Endodermal cell (in vitro differentiated cells): ENCODE measurements around the gene PTPRR. TPM values are rescaled to one million over a fixed set of nuclear protein-coding genes. Genes with fewer than 3 reads are reported as not detected.

Experiments
- DNase-seq: peaks from one replicate; pipeline ENCODE4 v3.0.0-alpha.2; 2017
- H3K27ac ChIP-seq: 2 replicates; pipeline ENCODE4 v1.5.1; 2013; ENCODE audit warnings: mild to moderate bottlenecking, low read depth, low read length, moderate library complexity
- H3K27me3 ChIP-seq: 2 replicates; pipeline ENCODE4 v1.6.1; 2013; ENCODE audit warnings: mild to moderate bottlenecking, low read length, moderate library complexity; ENCODE audit not compliant: insufficient read depth, control insufficient read depth, poor library complexity, severe bottlenecking
- H3K36me3 ChIP-seq: 2 replicates; pipeline ENCODE4 v1.7.0; 2013; ENCODE audit warnings: mild to moderate bottlenecking, low read length, moderate library complexity; ENCODE audit not compliant: control insufficient read depth, insufficient read depth
- H3K4me1 ChIP-seq: one replicate; pipeline ENCODE4 v1.7.0; 2013; ENCODE audit warnings: low read length; ENCODE audit not compliant: control insufficient read depth, insufficient read depth
- H3K4me3 ChIP-seq: 2 replicates; pipeline ENCODE4 v1.5.1; 2013; ENCODE audit warnings: mild to moderate bottlenecking, low read length, moderate library complexity
- H3K9ac ChIP-seq: 2 replicates; pipeline ENCODE4 v1.6.1; 2013; ENCODE audit warnings: mild to moderate bottlenecking, low read length, moderate library complexity; ENCODE audit not compliant: poor library complexity, severe bottlenecking; ENCODE audit errors: extremely low read depth
- H3K9me3 ChIP-seq: 2 replicates; pipeline ENCODE4 v1.6.1; 2013; ENCODE audit warnings: mild to moderate bottlenecking, low read length, moderate library complexity; ENCODE audit not compliant: control insufficient read depth
- H3K27ac Mint-ChIP-seq: 2 replicates; pipeline ENCODE4 v1.8.0; 2020; ENCODE audit warnings: mixed read lengths
- H3K27me3 Mint-ChIP-seq: 2 replicates; pipeline ENCODE4 v1.8.0; 2021; ENCODE audit warnings: mild to moderate bottlenecking, mixed read lengths; ENCODE audit not compliant: insufficient read depth
- H3K36me3 Mint-ChIP-seq: 2 replicates; pipeline ENCODE4 v1.8.0; 2020; ENCODE audit warnings: low read depth, mixed read lengths
- H3K4me1 Mint-ChIP-seq: 2 replicates; pipeline ENCODE4 v1.8.0; 2020; ENCODE audit warnings: mixed read lengths
- H3K4me3 Mint-ChIP-seq: 2 replicates; pipeline ENCODE4 v1.8.0; 2020; ENCODE audit warnings: mild to moderate bottlenecking, moderate library complexity, mixed read lengths
- H3K9me3 Mint-ChIP-seq: 2 replicates; pipeline ENCODE4 v1.8.0; 2020; ENCODE audit warnings: mild to moderate bottlenecking, mixed read lengths
- CTCF ChIP-seq: fragments of 200-600 bp; sonication (generic); conservative IDR thresholded peaks from 2 replicates; pipeline ENCODE4 v1.5.0; 2021; ENCODE audit warnings: antibody characterized with exemption, mild to moderate bottlenecking
- WGBS, 2 experiments: methylation state at CpG; one replicate each; pipeline versions ENCODE4 v1.1.5 to v1.1.7; 2013; ENCODE audit warnings: missing lambda C conversion rate in 2 of 2, mixed read lengths in 1 of 2; ENCODE audit not compliant: insufficient coverage in 1 of 2, insufficient read length in 1 of 2; 5-methylcytosine and 5-hydroxymethylcytosine counted together
- total RNA-seq, 2 donors: library from RNA; stranded (reverse); fragmentation: NEBNext Ultra II Directional in 1 of 2; extraction: Animal tissue kit (Norgen Biotek cat#: 25700) in 1 of 2; gene quantifications; 2 replicates in 1 of 2; 3 replicates in 1 of 2; pipeline ENCODE4 v1.2.1, GENCODE V29; 2021

Gene PTPRR
- total RNA-seq, 2 donors from 2014 or later: 0.27 to 0.40 TPM

GRCh38 chr12:70756791-70757190 is 163.7 kb downstream of the PTPRR start:
- WGBS, 2 experiments: 96 to 100% methylated on average over 1 to 2 of the region's 2 CpGs
- no peaks in the 10 kb centered on the region for H3K36me3 Mint-ChIP-seq
- no peak for DNase-seq
- no peaks in the 10 kb centered on the region for H3K9me3 ChIP-seq
- H3K36me3 ChIP-seq: no peaks in the 10 kb centered on the region
- no peak overlapping the region for H3K27ac ChIP-seq
- no peak for TF ChIP-seq CTCF
- no peaks in the 10 kb centered on the region for H3K4me1 ChIP-seq
- H3K27me3 Mint-ChIP-seq: no peaks in the 10 kb centered on the region
- no peaks in the 10 kb centered on the region for H3K9me3 Mint-ChIP-seq
- H3K4me3 ChIP-seq: no peak overlapping the region
- H3K27ac Mint-ChIP-seq: no peak overlapping the region
- H3K9ac ChIP-seq: no peak overlapping the region
- no peaks in the 10 kb centered on the region for H3K27me3 ChIP-seq
- no peak overlapping the region for H3K4me3 Mint-ChIP-seq
- peaks cover 8% of the 10 kb centered on the region for H3K4me1 Mint-ChIP-seq

GRCh38 chr12:70756118-70756517 is 164.4 kb downstream of the PTPRR start:
- no peak for TF ChIP-seq CTCF
- no peak for DNase-seq
- no peaks in the 10 kb centered on the region for H3K36me3 Mint-ChIP-seq
- no peak overlapping the region for H3K4me3 Mint-ChIP-seq
- no peak overlapping the region for H3K27ac Mint-ChIP-seq
- no peaks in the 10 kb centered on the region for H3K36me3 ChIP-seq
- H3K9ac ChIP-seq: no peak overlapping the region
- H3K27me3 Mint-ChIP-seq: no peaks in the 10 kb centered on the region
- no peak overlapping the region for H3K27ac ChIP-seq
- WGBS, 2 experiments: 61% methylated on average over 2 of the region's 2 CpGs; no CpG with 5 or more reads in 1 of the 2 experiments
- H3K9me3 ChIP-seq: no peaks in the 10 kb centered on the region
- no peaks in the 10 kb centered on the region for H3K4me1 ChIP-seq
- no peaks in the 10 kb centered on the region for H3K27me3 ChIP-seq
- peaks cover 8% of the 10 kb centered on the region for H3K4me1 Mint-ChIP-seq
- no peaks in the 10 kb centered on the region for H3K9me3 Mint-ChIP-seq
- no peak overlapping the region for H3K4me3 ChIP-seq

GRCh38 chr12:70754330-70754741 is 166.2 kb downstream of the PTPRR start:
- no peaks in the 10 kb centered on the region for H3K4me1 ChIP-seq
- Mint-ChIP-seq H3K9me3 (no peaks in the 10 kb centered on the region), H3K4me3 (no peak overlapping the region), H3K4me1 (peaks cover 8% of the 10 kb centered on the region), H3K36me3 (no peaks in the 10 kb centered on the region), H3K27ac (no peak overlapping the region), H3K27me3 (no peaks in the 10 kb centered on the region)
- H3K36me3 ChIP-seq: no peaks in the 10 kb centered on the region
- 88 to 92% methylated on average over 2 to 6 of the region's 6 CpGs for WGBS, 2 experiments
- no peaks in the 10 kb centered on the region for H3K27me3 ChIP-seq
- H3K4me3 ChIP-seq: no peak overlapping the region
- no peak overlapping the region for H3K27ac ChIP-seq
- DNase-seq: no peak
- no peak overlapping the region for H3K9ac ChIP-seq
- H3K9me3 ChIP-seq: no peaks in the 10 kb centered on the region
- no peak for TF ChIP-seq CTCF
